ENCODE data around the gene TAC3.

DNA sequence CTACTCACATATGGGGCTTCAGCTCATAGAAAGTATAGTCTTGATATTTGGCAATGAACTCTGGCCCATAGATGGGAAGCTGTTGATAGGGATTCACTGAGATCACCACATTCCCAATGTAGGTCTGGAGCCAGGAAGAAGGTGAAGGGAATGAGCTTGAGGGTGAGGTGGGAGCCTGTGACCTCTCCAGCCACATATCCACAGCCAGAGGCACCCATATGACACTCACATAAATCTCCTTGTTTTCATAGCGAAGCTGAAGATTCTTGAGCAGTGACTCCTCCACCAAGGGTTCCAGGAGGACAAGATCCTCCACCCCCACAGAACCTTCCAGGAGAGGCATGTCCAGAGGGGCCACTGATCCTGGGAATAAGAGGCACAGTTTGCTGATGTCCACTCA is 31.7 kb upstream of the TAC3 start:
- TF ChIP-seq, protein P1, sequence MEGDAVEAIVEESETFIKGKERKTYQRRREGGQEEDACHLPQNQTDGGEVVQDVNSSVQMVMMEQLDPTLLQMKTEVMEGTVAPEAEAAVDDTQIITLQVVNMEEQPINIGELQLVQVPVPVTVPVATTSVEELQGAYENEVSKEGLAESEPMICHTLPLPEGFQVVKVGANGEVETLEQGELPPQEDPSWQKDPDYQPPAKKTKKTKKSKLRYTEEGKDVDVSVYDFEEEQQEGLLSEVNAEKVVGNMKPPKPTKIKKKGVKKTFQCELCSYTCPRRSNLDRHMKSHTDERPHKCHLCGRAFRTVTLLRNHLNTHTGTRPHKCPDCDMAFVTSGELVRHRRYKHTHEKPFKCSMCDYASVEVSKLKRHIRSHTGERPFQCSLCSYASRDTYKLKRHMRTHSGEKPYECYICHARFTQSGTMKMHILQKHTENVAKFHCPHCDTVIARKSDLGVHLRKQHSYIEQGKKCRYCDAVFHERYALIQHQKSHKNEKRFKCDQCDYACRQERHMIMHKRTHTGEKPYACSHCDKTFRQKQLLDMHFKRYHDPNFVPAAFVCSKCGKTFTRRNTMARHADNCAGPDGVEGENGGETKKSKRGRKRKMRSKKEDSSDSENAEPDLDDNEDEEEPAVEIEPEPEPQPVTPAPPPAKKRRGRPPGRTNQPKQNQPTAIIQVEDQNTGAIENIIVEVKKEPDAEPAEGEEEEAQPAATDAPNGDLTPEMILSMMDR (IDR thresholded peaks at IDR 0.05; ENCODE audit: insufficient read depth, low read length, poor library complexity, severe bottlenecking) = no peak
- no peak for TF ChIP-seq EZH2phosphoT487 (conservative IDR thresholded peaks at IDR 0.05; ENCODE audit: low read length)
